WTC11 (cell line): Measurements from ENCODE around the gene NPAS3. TPM values are rescaled to one million over a fixed set of nuclear protein-coding genes. Genes with fewer than 3 reads are reported as not detected.

Experiments
- ATAC-seq: fragments of 200-7000 bp; cut with Tn5 transposase; 2 replicates; pipeline ENCODE4 v1.10.0; 2021; ENCODE audit warnings: mild to moderate bottlenecking, moderate library complexity
- CTCF ChIA-PET: fragments of 300-600 bp; sonication (Branson Sonifier 250); formaldehyde crosslinking; loops from one replicate; lab custom pipeline; 2021; ENCODE audit warnings: antibody characterized with exemption; lab: Charles Lee
- POLR2A ChIA-PET: fragments of 350-600 bp; sonication (Branson Sonifier 250); formaldehyde crosslinking; loops from one replicate; lab custom pipeline; 2021; ENCODE audit warnings: antibody characterized with exemption; lab: Charles Lee
- DNase-seq: peaks from one replicate; pipeline ENCODE4 v3.0.0; 2021; ENCODE audit warnings: low spot score
- H3K27ac Mint-ChIP-seq: 2 replicates; pipeline ENCODE4 v1.8.0; 2021; ENCODE audit warnings: mixed read lengths
- H3K27me3 Mint-ChIP-seq: 2 replicates; pipeline ENCODE4 v1.8.0; 2021; ENCODE audit warnings: low read depth, mild to moderate bottlenecking, moderate library complexity, mixed read lengths
- H3K36me3 Mint-ChIP-seq: 2 replicates; pipeline ENCODE4 v1.8.0; 2021; ENCODE audit warnings: mixed read lengths
- H3K4me1 Mint-ChIP-seq: 2 replicates; pipeline ENCODE4 v1.8.0; 2022; ENCODE audit warnings: mixed read lengths
- H3K4me3 Mint-ChIP-seq: 2 replicates; pipeline ENCODE4 v1.8.0; 2021; ENCODE audit warnings: mild to moderate bottlenecking, moderate library complexity, mixed read lengths
- H3K9me3 Mint-ChIP-seq: 2 replicates; pipeline ENCODE4 v1.8.0; 2021; ENCODE audit warnings: mixed read lengths
- CBFB ChIP-seq: sonication (generic); formaldehyde crosslinking; IDR thresholded peaks from 2 replicates; pipeline ENCODE4 v1.8.1; 2022; ENCODE audit warnings: mild to moderate bottlenecking, low read depth, missing genetic modification reagents
- CREB1 ChIP-seq: sonication (generic); formaldehyde crosslinking; IDR thresholded peaks from 2 replicates; pipeline ENCODE4 v1.8.0; 2023; ENCODE audit warnings: mild to moderate bottlenecking, missing genetic modification reagents
- CREM ChIP-seq: sonication (generic); formaldehyde crosslinking; IDR thresholded peaks from 2 replicates; pipeline ENCODE4 v1.8.1; 2022; ENCODE audit warnings: mild to moderate bottlenecking, missing genetic modification reagents, moderate library complexity
- ELF4 ChIP-seq: sonication (generic); formaldehyde crosslinking; IDR thresholded peaks from 2 replicates; pipeline ENCODE4 v1.8.1; 2022; ENCODE audit warnings: low read depth, mild to moderate bottlenecking, moderate library complexity, missing genetic modification reagents
- ETV6 ChIP-seq: sonication (generic); formaldehyde crosslinking; IDR thresholded peaks from 2 replicates; pipeline ENCODE4 v1.8.1; 2022; ENCODE audit warnings: mild to moderate bottlenecking, missing genetic modification reagents
- FOXK1 ChIP-seq: sonication (generic); formaldehyde crosslinking; IDR thresholded peaks from 2 replicates; pipeline ENCODE4 v1.8.0; 2022; ENCODE audit warnings: mild to moderate bottlenecking, moderate library complexity, missing genetic modification reagents
- GABPB1 ChIP-seq: sonication (generic); formaldehyde crosslinking; IDR thresholded peaks from 2 replicates; pipeline ENCODE4 v1.8.1; 2023; ENCODE audit warnings: mild to moderate bottlenecking, missing genetic modification reagents
- HMGA2 ChIP-seq: fragments of 250-450 bp; sonication (Bioruptor Pico); IDR thresholded peaks from 2 replicates; pipeline ENCODE4 v1.4.0; 2021; ENCODE audit warnings: mild to moderate bottlenecking, moderate library complexity
- IRF2 ChIP-seq: sonication (generic); formaldehyde crosslinking; IDR thresholded peaks from 2 replicates; pipeline ENCODE4 v1.8.0; 2022; ENCODE audit warnings: low read depth, missing genetic modification reagents, borderline replicate concordance
- NFATC4 ChIP-seq: fragments of 250-450 bp; sonication (Bioruptor Pico); IDR thresholded peaks from 2 replicates; pipeline ENCODE4 v1.9.0; 2021; ENCODE audit warnings: mild to moderate bottlenecking
- NR2C2 ChIP-seq: sonication (generic); formaldehyde crosslinking; IDR thresholded peaks from 2 replicates; pipeline ENCODE4 v1.8.0; 2022; ENCODE audit warnings: mild to moderate bottlenecking, missing genetic modification reagents
- PREB ChIP-seq: sonication (generic); formaldehyde crosslinking; IDR thresholded peaks from 2 replicates; pipeline ENCODE4 v1.8.1; 2022; ENCODE audit warnings: mild to moderate bottlenecking, missing genetic modification reagents, moderate library complexity, borderline replicate concordance
- PRRX2 ChIP-seq: fragments of 250-450 bp; sonication (Bioruptor Pico); IDR thresholded peaks from 2 replicates; pipeline ENCODE4 v1.8.0; 2021; ENCODE audit warnings: mild to moderate bottlenecking
- SMAD3 ChIP-seq: sonication (generic); formaldehyde crosslinking; IDR thresholded peaks from 2 replicates; pipeline ENCODE4 v1.8.0; 2022; ENCODE audit warnings: missing genetic modification reagents, mild to moderate bottlenecking, borderline replicate concordance
- SP1 ChIP-seq: sonication (generic); formaldehyde crosslinking; conservative IDR thresholded peaks from 2 replicates; pipeline ENCODE4 v1.8.1; 2022; ENCODE audit warnings: missing genetic modification reagents
- USF2 ChIP-seq: sonication (generic); formaldehyde crosslinking; IDR thresholded peaks from 2 replicates; pipeline ENCODE4 v1.8.1; 2023; ENCODE audit warnings: mild to moderate bottlenecking, missing genetic modification reagents, moderate library complexity
- ZNF121 ChIP-seq: sonication (generic); formaldehyde crosslinking; IDR thresholded peaks from 2 replicates; pipeline ENCODE4 v1.8.0; 2023; ENCODE audit warnings: missing genetic modification reagents
- ZNF232 ChIP-seq: sonication (generic); formaldehyde crosslinking; IDR thresholded peaks from 2 replicates; pipeline ENCODE4 v1.8.0; 2022; ENCODE audit warnings: mild to moderate bottlenecking, missing genetic modification reagents
- ZNF263 ChIP-seq: sonication (generic); formaldehyde crosslinking; IDR thresholded peaks from 2 replicates; pipeline ENCODE4 v1.8.1; 2022; ENCODE audit warnings: low read depth, mild to moderate bottlenecking, moderate library complexity, missing genetic modification reagents
- ZNF396 ChIP-seq: fragments of 250-450 bp; sonication (Bioruptor Pico); IDR thresholded peaks from 2 replicates; pipeline ENCODE4 v1.8.0; 2021; ENCODE audit warnings: mild to moderate bottlenecking, moderate library complexity, borderline replicate concordance
- ZNF416 ChIP-seq: fragments of 250-450 bp; sonication (Bioruptor Pico); IDR thresholded peaks from 2 replicates; pipeline ENCODE4 v1.9.0; 2021; ENCODE audit warnings: mild to moderate bottlenecking, inconsistent platforms
- ZSCAN18 ChIP-seq: fragments of 250-450 bp; sonication (Bioruptor Pico); IDR thresholded peaks from 2 replicates; pipeline ENCODE4 v2.1.2; 2022; ENCODE audit warnings: mild to moderate bottlenecking, moderate library complexity
- total RNA-seq: library from RNA; stranded (reverse); gene quantifications from 3 replicates; pipeline ENCODE4 v1.2.3, GENCODE V29; 2021
- TF ChIP-seq, protein P1 (sequence below): fragments of 250-450 bp; sonication (Bioruptor Pico); IDR thresholded peaks from 2 replicates; pipeline ENCODE4 v1.9.0; 2021; ENCODE audit warnings: mild to moderate bottlenecking
- TF ChIP-seq, protein P2 (sequence below): sonication (generic); formaldehyde crosslinking; IDR thresholded peaks from 2 replicates; pipeline ENCODE4 v1.8.1; 2023; ENCODE audit warnings: mild to moderate bottlenecking, missing genetic modification reagents, moderate library complexity
- TF ChIP-seq, protein P3 (sequence below): sonication (generic); formaldehyde crosslinking; IDR thresholded peaks from 2 replicates; pipeline ENCODE4 v1.8.0; 2023; ENCODE audit warnings: missing genetic modification reagents, mild to moderate bottlenecking, borderline replicate concordance

The NPAS3 gene
- total RNA-seq, 1 experiment from 2014 or later = 3.2 TPM

GRCh38 chr14:33534104-33534503, 595.4 kb downstream of the NPAS3 start:
- no peaks in the 10 kb centered on the region for H3K27me3 Mint-ChIP-seq
- POLR2A ChIA-PET = no interaction called here
- CTCF ChIA-PET = no interaction called here

DNA sequence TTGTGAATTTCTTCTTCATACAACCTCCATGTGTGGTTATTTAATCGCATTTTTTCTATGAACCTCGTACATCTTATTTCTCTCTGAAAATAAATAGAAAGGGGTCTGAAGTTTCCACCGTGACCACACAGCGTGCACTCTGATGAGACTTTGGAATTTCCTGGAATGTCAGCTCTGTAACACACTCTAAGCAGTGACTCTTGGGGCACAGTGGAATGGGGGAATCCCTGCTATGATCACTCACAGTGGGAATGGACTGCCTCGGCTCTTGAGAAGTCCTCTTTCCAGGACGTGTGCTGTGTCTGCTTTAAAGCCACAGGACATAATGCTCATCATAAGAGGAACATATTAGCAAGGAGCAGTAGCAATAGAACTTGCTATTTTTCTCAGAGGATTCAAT, 596.0 kb downstream of the NPAS3 start:
- ChIA-PET CTCF (no interaction called here), POLR2A (no interaction called here)
- DNase-seq = no peak
- no peak overlapping the region for H3K27ac Mint-ChIP-seq
- H3K27me3 Mint-ChIP-seq = no peaks in the 10 kb centered on the region
- ATAC-seq = no peak
- H3K36me3 Mint-ChIP-seq = no peaks in the 10 kb centered on the region
- no peaks in the 10 kb centered on the region for H3K9me3 Mint-ChIP-seq
- peaks cover 20% of the 10 kb centered on the region for H3K4me1 Mint-ChIP-seq
- H3K4me3 Mint-ChIP-seq = no peak overlapping the region
- TF ChIP-seq ZNF121 (CRISPR knock-in tag) (no peak), FOXK1 (CRISPR knock-in tag) (no peak), ELF4 (CRISPR knock-in tag) (no peak), ZNF396 (CRISPR knock-in tag) (no peak), PREB (CRISPR knock-in tag) (no peak), PRRX2 (CRISPR knock-in tag) (no peak), GABPB1 (CRISPR knock-in tag) (no peak), SMAD3 (no peak), USF2 (CRISPR knock-in tag) (no peak), NFATC4 (CRISPR knock-in tag) (no peak), ZNF232 (no peak), IRF2 (CRISPR knock-in tag) (no peak)

More at GRCh38 chr14:33534104-33534503, 595.4 kb downstream of the NPAS3 start:
- no peak overlapping the region for H3K27ac Mint-ChIP-seq
- no peak for ATAC-seq
- DNase-seq = no peak
- no peak for TF ChIP-seq CREM (CRISPR knock-in tag)
- TF ChIP-seq, protein P1, sequence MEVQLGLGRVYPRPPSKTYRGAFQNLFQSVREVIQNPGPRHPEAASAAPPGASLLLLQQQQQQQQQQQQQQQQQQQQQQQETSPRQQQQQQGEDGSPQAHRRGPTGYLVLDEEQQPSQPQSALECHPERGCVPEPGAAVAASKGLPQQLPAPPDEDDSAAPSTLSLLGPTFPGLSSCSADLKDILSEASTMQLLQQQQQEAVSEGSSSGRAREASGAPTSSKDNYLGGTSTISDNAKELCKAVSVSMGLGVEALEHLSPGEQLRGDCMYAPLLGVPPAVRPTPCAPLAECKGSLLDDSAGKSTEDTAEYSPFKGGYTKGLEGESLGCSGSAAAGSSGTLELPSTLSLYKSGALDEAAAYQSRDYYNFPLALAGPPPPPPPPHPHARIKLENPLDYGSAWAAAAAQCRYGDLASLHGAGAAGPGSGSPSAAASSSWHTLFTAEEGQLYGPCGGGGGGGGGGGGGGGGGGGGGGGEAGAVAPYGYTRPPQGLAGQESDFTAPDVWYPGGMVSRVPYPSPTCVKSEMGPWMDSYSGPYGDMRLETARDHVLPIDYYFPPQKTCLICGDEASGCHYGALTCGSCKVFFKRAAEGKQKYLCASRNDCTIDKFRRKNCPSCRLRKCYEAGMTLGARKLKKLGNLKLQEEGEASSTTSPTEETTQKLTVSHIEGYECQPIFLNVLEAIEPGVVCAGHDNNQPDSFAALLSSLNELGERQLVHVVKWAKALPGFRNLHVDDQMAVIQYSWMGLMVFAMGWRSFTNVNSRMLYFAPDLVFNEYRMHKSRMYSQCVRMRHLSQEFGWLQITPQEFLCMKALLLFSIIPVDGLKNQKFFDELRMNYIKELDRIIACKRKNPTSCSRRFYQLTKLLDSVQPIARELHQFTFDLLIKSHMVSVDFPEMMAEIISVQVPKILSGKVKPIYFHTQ (CRISPR knock-in tag) = no peak
- no peak for TF ChIP-seq HMGA2 (CRISPR knock-in tag)
- TF ChIP-seq CREB1 (CRISPR knock-in tag) = no peak
- TF ChIP-seq NFATC4 (CRISPR knock-in tag) = no peak
- TF ChIP-seq, protein P2, sequence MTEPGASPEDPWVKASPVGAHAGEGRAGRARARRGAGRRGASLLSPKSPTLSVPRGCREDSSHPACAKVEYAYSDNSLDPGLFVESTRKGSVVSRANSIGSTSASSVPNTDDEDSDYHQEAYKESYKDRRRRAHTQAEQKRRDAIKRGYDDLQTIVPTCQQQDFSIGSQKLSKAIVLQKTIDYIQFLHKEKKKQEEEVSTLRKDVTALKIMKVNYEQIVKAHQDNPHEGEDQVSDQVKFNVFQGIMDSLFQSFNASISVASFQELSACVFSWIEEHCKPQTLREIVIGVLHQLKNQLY (CRISPR knock-in tag) = no peak
- TF ChIP-seq ZSCAN18 (CRISPR knock-in tag) = no peak
- TF ChIP-seq, protein P3, sequence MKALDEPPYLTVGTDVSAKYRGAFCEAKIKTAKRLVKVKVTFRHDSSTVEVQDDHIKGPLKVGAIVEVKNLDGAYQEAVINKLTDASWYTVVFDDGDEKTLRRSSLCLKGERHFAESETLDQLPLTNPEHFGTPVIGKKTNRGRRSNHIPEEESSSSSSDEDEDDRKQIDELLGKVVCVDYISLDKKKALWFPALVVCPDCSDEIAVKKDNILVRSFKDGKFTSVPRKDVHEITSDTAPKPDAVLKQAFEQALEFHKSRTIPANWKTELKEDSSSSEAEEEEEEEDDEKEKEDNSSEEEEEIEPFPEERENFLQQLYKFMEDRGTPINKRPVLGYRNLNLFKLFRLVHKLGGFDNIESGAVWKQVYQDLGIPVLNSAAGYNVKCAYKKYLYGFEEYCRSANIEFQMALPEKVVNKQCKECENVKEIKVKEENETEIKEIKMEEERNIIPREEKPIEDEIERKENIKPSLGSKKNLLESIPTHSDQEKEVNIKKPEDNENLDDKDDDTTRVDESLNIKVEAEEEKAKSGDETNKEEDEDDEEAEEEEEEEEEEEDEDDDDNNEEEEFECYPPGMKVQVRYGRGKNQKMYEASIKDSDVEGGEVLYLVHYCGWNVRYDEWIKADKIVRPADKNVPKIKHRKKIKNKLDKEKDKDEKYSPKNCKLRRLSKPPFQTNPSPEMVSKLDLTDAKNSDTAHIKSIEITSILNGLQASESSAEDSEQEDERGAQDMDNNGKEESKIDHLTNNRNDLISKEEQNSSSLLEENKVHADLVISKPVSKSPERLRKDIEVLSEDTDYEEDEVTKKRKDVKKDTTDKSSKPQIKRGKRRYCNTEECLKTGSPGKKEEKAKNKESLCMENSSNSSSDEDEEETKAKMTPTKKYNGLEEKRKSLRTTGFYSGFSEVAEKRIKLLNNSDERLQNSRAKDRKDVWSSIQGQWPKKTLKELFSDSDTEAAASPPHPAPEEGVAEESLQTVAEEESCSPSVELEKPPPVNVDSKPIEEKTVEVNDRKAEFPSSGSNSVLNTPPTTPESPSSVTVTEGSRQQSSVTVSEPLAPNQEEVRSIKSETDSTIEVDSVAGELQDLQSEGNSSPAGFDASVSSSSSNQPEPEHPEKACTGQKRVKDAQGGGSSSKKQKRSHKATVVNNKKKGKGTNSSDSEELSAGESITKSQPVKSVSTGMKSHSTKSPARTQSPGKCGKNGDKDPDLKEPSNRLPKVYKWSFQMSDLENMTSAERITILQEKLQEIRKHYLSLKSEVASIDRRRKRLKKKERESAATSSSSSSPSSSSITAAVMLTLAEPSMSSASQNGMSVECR = no peak
- TF ChIP-seq ZNF263 (CRISPR knock-in tag) = no peak
- TF ChIP-seq NR2C2 (CRISPR knock-in tag) = no peak
- TF ChIP-seq CBFB (CRISPR knock-in tag) = no peak
- TF ChIP-seq ETV6 = no peak
- no peak for TF ChIP-seq ZNF416 (CRISPR knock-in tag)
- TF ChIP-seq SP1 (CRISPR knock-in tag) = no peak
- H3K36me3 Mint-ChIP-seq = no peaks in the 10 kb centered on the region
- H3K9me3 Mint-ChIP-seq = no peaks in the 10 kb centered on the region
- H3K4me1 Mint-ChIP-seq = peaks cover 19% of the 10 kb centered on the region
- no peak overlapping the region for H3K4me3 Mint-ChIP-seq
